ENCODE results near the gene ARL13B. TPM values are rescaled to one million over a fixed set of nuclear protein-coding genes. Genes with fewer than 3 reads are reported as not detected.

The ARL13B gene
- total RNA-seq, 1 experiment from 2014 or later, result 9.3 TPM

DNA sequence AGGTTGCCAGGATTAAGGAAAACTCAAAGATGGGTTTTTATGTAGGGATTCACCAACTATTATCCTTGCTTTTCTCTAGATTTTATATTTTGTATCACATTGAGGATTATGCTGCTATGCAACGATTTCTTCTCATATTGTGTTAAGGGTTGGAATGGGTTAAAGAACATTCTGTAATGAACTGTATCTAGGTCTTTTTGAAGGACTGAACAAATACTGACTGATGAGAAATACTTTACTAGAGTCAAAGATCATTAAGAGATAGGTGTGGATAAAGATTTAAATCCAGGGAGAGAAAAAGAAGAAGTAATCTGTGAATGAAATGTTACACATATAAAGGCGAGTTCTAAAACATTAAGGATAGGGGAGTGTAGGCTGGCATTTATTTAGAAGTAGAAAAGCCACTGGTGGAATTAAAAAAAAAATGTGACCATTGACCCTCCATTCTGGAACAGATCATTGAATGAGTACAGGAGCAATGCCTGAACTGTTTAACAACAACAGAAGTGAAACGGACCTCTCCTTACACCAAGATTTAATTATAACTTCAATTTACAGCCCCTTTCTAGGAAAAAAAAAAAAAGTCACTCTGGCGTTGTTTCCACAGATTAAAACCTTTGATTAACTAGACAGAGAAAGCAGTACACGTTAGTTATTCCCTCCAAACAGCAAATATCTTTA lies 45.4 kb upstream of the ARL13B start (continued):
- TF ChIP-seq, protein P1, sequence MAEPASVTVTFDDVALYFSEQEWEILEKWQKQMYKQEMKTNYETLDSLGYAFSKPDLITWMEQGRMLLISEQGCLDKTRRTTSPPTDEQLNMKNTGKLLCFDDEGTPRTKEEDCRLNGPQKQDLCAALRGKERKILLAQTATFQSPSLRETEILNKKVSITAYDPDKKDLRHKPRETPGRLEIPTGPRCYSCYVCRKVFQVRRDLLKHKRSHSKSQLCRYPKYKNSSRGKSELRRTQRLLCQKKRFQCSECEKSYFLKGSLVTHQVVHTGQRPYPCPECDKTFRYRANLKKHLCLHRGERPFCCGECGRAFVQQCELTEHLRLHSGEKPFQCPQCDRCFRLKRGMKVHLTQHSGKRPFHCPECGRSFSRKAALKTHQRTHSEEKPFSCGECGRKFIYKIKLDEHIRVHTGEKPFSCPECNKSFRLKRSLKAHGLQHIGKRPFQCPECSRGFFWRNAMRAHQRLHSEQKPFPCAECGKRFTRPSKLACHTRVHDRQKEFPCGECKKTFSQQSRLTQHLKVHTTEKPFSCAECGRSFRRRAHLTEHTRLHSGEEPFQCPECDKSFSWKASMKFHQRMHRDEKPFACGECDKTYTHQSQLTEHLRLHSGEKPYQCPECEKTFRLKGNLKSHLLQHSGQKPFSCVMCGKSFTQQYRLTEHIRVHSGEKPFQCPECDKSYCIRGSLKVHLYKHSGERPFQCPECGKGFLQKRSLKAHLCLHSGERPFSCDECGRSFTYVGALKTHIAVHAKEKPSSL (CRISPR knock-in tag; conservative IDR thresholded peaks at IDR 0.05), result no peak
- TF ChIP-seq ETV6 (CRISPR knock-in tag; IDR thresholded peaks at IDR 0.05) (no peak), RORB (CRISPR knock-in tag; IDR thresholded peaks at IDR 0.05) (no peak)

GRCh38 chr3:93936549-93936948 lies 43.4 kb upstream of the ARL13B start:
- ATAC-seq (no peak), DNase-seq (ENCODE audit: low spot score) (no peak)
- TF ChIP-seq ESRRA (CRISPR knock-in tag; IDR thresholded peaks at IDR 0.05; ENCODE audit: borderline replicate concordance), result no peak
- no peak for TF ChIP-seq CREB1 (CRISPR knock-in tag; IDR thresholded peaks at IDR 0.05)
- TF ChIP-seq TEAD1 (CRISPR knock-in tag; IDR thresholded peaks at IDR 0.05), result no peak
- TF ChIP-seq ELF4 (CRISPR knock-in tag; IDR thresholded peaks at IDR 0.05; ENCODE audit: low read depth), result no peak
- TF ChIP-seq RELA (CRISPR knock-in tag; IDR thresholded peaks at IDR 0.05; ENCODE audit: borderline replicate concordance), result no peak
- no peak for TF ChIP-seq SMAD4 (CRISPR knock-in tag; IDR thresholded peaks at IDR 0.05)
- no peak for TF ChIP-seq FOXP1 (CRISPR knock-in tag; IDR thresholded peaks at IDR 0.05; ENCODE audit: borderline replicate concordance)
- no peak for TF ChIP-seq FOXJ3 (CRISPR knock-in tag; IDR thresholded peaks at IDR 0.05; ENCODE audit: borderline replicate concordance)
- TF ChIP-seq ZNF396 (CRISPR knock-in tag; IDR thresholded peaks at IDR 0.05; ENCODE audit: borderline replicate concordance), result no peak
- TF ChIP-seq E2F4 (CRISPR knock-in tag; IDR thresholded peaks at IDR 0.05; ENCODE audit: borderline replicate concordance, low read depth), result no peak
- TF ChIP-seq, protein P2, sequence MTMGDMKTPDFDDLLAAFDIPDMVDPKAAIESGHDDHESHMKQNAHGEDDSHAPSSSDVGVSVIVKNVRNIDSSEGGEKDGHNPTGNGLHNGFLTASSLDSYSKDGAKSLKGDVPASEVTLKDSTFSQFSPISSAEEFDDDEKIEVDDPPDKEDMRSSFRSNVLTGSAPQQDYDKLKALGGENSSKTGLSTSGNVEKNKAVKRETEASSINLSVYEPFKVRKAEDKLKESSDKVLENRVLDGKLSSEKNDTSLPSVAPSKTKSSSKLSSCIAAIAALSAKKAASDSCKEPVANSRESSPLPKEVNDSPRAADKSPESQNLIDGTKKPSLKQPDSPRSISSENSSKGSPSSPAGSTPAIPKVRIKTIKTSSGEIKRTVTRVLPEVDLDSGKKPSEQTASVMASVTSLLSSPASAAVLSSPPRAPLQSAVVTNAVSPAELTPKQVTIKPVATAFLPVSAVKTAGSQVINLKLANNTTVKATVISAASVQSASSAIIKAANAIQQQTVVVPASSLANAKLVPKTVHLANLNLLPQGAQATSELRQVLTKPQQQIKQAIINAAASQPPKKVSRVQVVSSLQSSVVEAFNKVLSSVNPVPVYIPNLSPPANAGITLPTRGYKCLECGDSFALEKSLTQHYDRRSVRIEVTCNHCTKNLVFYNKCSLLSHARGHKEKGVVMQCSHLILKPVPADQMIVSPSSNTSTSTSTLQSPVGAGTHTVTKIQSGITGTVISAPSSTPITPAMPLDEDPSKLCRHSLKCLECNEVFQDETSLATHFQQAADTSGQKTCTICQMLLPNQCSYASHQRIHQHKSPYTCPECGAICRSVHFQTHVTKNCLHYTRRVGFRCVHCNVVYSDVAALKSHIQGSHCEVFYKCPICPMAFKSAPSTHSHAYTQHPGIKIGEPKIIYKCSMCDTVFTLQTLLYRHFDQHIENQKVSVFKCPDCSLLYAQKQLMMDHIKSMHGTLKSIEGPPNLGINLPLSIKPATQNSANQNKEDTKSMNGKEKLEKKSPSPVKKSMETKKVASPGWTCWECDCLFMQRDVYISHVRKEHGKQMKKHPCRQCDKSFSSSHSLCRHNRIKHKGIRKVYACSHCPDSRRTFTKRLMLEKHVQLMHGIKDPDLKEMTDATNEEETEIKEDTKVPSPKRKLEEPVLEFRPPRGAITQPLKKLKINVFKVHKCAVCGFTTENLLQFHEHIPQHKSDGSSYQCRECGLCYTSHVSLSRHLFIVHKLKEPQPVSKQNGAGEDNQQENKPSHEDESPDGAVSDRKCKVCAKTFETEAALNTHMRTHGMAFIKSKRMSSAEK (CRISPR knock-in tag; IDR thresholded peaks at IDR 0.05; ENCODE audit: borderline replicate concordance), result no peak
- TF ChIP-seq ZNF512 (CRISPR knock-in tag; IDR thresholded peaks at IDR 0.05; ENCODE audit: borderline replicate concordance), result no peak
- no peak for TF ChIP-seq OVOL2 (CRISPR knock-in tag; IDR thresholded peaks at IDR 0.05; ENCODE audit: borderline replicate concordance)
- TF ChIP-seq, protein P3, sequence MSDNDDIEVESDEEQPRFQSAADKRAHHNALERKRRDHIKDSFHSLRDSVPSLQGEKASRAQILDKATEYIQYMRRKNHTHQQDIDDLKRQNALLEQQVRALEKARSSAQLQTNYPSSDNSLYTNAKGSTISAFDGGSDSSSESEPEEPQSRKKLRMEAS (CRISPR knock-in tag; IDR thresholded peaks at IDR 0.05), result no peak
- TF ChIP-seq MLX (CRISPR knock-in tag; IDR thresholded peaks at IDR 0.05), result no peak
- TF ChIP-seq ZNF671 (CRISPR knock-in tag; IDR thresholded peaks at IDR 0.05), result no peak
- no peak for TF ChIP-seq RORB (CRISPR knock-in tag; IDR thresholded peaks at IDR 0.05)
- TF ChIP-seq SOX15 (CRISPR knock-in tag; IDR thresholded peaks at IDR 0.05), result no peak
- TF ChIP-seq, protein P4, sequence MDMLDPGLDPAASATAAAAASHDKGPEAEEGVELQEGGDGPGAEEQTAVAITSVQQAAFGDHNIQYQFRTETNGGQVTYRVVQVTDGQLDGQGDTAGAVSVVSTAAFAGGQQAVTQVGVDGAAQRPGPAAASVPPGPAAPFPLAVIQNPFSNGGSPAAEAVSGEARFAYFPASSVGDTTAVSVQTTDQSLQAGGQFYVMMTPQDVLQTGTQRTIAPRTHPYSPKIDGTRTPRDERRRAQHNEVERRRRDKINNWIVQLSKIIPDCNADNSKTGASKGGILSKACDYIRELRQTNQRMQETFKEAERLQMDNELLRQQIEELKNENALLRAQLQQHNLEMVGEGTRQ (CRISPR knock-in tag; IDR thresholded peaks at IDR 0.05), result no peak
- TF ChIP-seq, protein P5, sequence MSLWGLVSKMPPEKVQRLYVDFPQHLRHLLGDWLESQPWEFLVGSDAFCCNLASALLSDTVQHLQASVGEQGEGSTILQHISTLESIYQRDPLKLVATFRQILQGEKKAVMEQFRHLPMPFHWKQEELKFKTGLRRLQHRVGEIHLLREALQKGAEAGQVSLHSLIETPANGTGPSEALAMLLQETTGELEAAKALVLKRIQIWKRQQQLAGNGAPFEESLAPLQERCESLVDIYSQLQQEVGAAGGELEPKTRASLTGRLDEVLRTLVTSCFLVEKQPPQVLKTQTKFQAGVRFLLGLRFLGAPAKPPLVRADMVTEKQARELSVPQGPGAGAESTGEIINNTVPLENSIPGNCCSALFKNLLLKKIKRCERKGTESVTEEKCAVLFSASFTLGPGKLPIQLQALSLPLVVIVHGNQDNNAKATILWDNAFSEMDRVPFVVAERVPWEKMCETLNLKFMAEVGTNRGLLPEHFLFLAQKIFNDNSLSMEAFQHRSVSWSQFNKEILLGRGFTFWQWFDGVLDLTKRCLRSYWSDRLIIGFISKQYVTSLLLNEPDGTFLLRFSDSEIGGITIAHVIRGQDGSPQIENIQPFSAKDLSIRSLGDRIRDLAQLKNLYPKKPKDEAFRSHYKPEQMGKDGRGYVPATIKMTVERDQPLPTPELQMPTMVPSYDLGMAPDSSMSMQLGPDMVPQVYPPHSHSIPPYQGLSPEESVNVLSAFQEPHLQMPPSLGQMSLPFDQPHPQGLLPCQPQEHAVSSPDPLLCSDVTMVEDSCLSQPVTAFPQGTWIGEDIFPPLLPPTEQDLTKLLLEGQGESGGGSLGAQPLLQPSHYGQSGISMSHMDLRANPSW (CRISPR knock-in tag; conservative IDR thresholded peaks at IDR 0.05; ENCODE audit: low read depth), result no peak
- ChIA-PET CTCF (no interaction called here), POLR2A (no interaction called here)
- H3K36me3 Mint-ChIP-seq, result peaks cover 33% of the 10 kb centered on the region
- H3K27me3 Mint-ChIP-seq (ENCODE audit: low read depth), result peaks cover 14% of the 10 kb centered on the region
- H3K4me1 Mint-ChIP-seq, result no peaks in the 10 kb centered on the region
- peaks cover 36% of the 10 kb centered on the region for H3K9me3 Mint-ChIP-seq
- H3K4me3 Mint-ChIP-seq, result no peak overlapping the region
- H3K27ac Mint-ChIP-seq, result no peak overlapping the region

Data from WTC11 (cell line).